ENCODE results near the gene CEBPZOS.
"Not testable (repeated sequence)": the region's sequence is repeated elsewhere in the genome, so short reads cannot be mapped to it uniquely, and the experiment has no call there.

The CEBPZOS gene

DNA sequence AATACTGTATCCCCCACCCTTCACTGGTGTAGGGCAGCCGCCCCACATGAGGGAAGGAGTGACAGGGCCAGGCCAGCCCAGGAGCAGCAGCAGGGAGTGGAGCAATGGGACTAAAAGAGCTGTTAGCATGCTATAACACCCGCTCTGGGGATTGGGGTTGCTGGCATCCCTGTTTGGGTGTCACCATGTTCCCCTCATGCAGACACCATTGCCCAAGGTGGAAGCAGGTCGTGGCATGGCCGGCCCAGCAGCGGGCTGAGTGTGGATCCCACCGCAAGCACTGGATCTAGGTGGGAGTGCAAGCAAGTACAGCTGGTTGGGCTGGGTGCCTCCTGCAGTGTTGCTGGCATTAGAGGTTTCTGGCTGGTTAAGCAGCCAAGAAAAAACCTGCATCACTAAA is 4.5 kb upstream of the CEBPZOS start:
- no peak for DNase-seq

DNA sequence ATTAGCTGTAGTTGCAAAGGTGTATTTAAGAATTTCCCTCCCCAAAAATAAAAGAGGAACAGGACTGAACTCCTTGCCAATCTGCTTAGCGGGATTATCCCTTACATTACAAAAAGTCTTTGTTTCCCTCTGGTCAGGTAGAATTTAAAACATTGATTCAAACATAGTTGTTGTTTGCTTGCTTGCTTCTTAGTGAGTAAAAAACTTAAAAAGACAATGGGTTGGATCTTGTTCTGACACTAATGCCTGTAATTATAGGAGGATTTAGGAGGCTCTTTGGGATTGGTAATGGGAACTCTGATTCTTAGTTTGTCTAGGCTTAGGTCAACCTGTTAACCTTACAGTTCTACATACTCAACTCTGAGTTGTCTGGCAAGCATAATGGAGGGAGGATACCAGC is 3.7 kb upstream of the CEBPZOS start:
- DNase-seq: no peak

DNA sequence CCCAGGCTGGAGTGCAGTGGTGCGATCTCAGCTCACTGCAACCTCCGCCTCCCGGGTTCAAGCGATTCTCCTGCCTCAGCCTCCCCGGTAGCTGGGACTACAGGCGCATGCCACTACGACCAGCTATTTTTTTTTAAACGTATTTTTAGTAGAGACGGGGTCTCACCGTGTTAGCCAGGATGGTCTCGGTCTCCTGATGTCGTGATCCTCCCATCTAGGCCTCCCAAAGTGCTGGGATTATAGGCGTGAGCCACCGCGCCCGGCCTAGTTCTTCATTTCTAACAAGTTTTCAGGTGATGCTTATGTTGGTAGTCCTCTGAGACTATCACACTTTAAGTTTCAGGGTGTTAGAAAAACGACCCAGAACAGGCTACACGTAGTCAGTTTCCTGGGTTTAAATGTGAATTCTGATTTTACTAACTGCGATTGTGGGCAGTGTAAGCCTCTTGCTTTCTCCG is 405 bp upstream of the CEBPZOS start:
- not testable (repeated sequence) for DNase-seq

DNA sequence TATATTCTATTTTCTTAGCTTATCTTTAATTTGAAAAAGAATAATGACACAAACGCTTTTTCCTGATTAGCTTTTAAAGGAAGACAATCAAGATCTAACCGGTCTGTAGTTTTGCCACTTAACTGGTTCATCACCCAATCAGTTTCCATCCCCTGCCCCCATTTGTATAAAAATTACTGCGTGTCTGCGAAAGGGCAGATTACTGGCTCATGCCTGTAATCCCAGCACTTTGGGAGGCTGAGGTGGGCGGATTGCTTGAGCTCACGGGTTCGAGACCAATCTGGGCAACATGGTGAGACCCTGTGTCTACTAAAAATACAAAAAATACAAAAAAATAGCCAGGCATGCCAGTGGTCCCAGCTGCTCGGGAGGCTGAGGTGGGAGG is 2.4 kb downstream of the CEBPZOS start:
- DNase-seq: no peak

DNA sequence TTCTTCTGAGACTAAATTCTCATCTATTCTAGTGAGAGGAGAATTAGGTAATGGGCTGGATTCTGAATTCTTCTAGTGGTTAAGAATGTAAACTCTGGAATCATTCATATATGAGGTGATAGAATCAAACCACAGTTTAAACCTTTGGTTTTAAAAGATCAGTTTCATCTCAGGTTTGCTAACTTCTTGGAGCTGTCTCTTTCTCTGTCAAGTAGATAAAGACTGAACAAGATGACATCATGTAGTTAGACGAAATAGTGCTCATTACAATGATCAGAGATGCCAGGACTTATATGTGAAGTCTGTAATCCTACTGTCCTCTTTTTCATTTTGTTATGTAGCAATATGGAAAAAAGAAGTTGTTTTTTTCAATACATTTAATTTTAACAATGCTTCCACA is 4.9 kb downstream of the CEBPZOS start:
- DNase-seq: no peak

DNA sequence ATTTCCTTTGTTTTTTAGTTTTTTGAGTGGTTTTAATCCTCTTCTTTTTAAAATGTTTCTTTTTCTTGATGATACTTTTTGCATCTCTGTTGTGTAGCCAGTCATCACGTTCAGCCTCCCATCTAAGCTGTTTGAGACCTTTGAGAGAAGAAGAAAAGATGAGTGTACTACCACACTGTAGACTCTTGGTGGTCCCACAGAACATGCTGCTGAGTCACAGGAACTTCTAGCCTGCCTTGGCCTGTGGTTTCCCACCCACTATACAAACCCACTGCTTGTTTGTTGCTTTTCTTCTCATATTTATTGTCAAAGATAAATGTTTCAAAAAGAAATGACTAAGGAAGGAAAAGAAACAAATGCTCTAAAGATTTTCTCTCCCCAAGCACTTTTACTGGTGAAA is 5.5 kb downstream of the CEBPZOS start:
- no peak for DNase-seq

DNA sequence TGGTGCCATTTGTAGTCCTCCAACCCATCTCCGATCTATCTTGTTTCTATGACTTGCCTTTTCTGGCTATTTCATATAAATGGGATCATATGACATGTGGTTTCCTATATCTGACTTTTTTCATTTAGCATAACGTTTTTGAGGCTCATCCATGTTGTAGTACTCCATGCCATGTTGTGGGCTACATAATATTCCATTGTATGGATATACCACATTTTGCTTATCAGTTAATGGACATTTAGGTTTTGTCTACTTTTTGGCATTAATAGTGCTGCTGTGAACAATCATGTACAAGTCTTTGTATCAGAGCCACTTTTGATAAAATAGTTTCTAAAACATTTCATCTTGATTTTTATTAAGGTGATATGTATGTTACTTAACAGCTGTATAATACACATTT is 7.4 kb downstream of the CEBPZOS start:
- no peak for DNase-seq

DNA sequence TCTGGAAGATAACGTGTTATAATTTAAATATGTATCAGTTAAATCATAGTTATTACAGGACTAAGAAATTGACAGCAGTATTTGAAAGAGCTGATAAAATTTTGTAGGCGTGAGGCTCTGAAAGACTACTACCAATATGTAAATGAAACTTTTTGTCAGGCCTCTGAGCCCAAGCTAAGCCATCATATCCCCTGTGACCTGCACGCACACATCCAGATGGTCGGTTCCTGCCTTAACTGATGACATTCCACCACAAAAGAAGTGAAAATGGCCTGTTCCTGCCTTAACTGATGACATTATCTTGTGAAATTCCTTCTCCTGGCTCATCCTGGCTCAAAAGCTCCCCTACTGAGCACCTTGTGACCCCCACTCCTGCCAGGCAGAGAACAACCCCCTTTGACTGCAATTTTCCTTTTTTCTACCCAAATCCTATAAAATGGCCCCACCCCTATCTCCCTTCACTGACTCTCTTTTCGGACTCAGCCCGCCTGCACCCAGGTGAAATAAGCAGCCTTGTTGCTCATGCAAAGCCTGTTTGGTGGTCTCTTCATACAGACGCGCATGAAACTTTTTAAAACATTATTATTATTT is 8.9 kb downstream of the CEBPZOS start:
- DNase-seq: not testable (repeated sequence)

DNA sequence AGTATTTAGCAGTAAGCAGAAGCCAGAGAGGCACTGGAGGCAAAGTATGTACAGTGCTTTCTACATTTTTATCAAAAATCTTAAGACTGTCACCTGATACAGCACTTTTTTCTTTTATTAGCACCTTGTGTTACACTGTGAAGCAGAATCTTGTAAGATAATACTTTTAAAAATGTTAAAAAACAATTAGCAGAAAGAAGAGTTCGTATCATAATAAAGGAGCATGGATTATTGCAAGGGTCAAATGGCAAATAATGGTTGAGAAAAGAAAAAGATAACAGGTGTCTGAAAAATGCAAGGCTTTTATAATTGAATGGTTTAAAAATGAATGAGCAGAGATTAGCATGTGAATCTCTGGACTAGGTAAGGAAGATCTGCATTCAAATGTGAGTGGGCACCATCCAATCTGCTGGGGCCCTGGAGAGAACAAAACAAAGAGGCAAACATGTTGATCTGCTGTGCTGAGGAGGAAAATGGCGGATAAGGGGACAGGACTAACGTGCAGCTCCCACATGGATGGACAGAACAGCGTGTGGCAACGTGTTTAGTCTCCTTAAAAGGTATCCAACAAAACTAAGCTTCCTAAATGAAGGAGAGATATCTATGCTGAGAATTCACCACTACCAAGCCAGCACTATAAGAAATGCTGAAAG is 9.5 kb downstream of the CEBPZOS start:
- no peak for DNase-seq

DNA sequence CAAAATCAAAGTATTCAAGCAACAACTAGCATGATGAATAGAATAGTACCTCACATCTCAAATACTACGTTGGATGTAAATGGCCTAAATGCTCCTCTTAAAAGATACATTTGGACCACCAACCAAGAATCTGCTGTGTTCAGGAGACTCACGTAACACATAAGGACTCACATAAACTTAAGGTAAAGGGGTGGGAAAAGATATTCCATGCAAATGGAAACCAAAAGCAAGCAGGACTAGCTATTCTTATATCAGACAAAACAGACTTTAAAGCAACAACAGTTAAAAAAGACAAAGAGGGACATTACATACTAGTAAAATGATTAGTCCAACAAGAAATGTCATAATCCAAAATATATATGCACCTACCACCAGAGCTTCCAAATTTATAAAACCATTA is 10.5 kb downstream of the CEBPZOS start:
- DNase-seq: not testable (repeated sequence)

DNA sequence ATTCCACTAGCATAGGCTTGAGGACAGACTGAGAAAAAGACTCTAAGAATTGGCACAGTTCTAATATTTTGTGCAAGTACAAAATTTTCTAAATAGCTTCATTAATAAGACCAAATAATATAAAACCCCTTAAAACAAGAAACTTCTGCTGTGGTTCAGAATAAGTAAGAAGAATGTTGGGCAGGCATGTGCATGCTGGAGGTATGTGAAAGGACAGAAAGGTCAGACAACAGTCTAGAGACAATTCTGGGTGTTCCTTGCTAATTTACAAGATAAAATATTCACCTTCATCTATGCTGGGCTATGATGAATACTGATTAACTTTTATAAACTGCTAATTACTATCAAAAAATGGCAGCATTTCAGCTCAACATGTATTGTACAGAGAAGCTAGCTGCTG is 14.9 kb downstream of the CEBPZOS start:
- no peak for DNase-seq

DNA sequence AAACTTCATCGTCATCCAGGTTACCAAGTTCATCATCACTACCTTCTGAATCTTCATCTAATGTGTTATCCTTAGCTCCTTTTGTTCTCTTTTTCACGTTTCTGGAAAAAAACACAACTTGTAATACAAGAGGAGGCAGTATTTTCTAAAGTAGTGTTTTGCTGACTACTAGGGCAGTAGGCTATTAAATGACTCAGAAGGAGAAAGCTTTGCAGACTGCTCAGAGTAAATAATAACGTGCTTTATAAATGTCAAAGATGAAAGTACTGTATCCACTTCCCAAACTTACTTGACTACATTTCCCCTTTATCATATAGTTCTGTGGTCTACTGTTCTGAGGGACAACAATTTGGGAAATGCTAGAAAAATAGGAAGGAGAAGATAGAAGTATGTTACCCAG is 15.6 kb downstream of the CEBPZOS start:
- DNase-seq: no peak

DNA sequence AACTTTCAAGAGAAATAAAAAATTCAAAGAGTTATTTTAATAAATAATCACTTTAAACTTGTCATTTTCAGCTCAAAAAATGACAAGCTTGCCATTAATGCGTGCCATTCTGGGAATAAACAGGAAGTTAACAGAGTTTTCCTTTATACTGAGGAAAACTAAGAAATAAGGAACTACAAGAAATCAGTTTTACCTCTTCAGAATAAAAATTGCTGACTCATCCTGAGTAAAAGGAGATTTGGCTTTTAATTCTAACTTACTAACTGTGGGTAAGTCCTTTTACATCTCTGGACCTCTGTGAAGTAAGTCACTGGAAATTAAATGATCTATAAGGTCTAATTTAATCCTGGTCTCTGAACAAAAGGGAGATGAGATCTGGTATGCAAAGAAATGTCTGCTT is 19.0 kb downstream of the CEBPZOS start:
- DNase-seq: no peak

DNA sequence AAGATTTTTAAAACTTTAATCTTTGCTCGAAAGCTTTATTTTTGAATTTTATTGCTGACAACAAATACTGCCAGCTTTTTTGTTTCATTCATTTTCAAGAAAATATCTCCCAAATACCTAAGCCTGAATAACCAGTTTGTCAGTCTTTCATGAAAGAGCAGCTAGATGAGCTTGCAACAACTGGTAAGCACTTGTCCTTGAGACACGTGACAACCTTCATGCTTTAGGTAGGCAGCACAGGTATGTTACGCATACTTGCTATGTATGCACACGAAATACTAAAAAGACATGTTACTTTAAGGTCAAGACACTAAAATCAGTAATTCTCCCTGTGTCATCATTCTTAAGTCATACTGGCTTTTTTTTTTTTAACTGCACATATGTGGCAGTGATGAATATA is 22.8 kb downstream of the CEBPZOS start:
- no peak for DNase-seq

DNA sequence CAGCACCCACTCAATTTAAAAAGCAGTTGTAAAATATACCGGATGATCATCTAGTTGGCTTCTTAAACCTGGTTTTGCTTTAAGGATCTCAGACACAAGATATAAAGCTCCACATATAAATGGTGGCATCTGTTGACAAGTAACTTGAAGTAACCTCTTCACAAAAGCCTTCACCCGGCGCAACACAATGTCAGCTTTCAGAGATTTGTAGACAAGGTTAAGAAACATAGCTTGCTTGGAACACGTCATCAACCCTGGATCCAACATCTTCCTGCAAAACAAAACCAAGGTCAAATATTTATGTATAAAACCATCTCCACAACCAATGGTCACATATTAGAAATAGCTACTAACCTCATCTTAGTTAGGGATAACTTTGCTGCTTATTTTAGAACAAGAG is 26.8 kb downstream of the CEBPZOS start:
- DNase-seq: no peak

DNA sequence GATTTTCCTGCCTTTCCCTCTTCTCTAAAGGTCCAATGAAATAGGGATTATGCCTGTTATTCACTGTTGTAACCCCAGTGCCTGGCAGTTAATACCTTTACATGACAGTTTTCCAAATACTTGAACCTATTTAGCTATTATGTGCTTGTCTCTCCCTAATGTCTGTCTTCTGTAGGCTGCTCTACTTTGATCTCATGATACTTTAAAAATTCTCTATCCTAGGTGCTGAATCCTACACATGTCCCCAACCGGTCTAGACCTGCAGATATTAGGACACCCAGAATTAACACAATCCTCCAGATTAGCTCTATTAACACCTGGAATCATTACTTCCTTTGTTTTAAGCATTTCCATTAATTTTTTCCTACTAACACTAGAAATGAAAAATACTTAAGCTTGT is 27.8 kb downstream of the CEBPZOS start:
- DNase-seq: no peak

DNA sequence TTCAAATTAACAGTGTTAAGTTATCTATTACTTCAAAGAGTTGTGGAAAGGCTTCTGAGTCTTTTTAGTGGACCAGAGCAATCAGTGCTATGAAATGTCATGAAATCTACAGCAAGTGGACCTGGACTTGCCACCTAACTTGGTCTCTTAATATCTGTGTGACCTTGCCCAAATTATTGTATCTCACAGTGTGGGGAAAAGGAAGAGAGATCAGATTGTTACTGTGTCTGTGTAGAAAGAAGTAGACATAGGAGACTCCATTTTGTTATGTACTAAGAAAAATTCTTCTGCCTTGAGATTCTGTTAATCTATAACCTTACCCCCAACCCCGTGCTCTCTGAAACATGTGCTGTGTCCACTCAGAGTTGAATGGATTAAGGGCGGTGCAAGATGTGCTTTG is 28.8 kb downstream of the CEBPZOS start:
- not testable (repeated sequence) for DNase-seq

DNA sequence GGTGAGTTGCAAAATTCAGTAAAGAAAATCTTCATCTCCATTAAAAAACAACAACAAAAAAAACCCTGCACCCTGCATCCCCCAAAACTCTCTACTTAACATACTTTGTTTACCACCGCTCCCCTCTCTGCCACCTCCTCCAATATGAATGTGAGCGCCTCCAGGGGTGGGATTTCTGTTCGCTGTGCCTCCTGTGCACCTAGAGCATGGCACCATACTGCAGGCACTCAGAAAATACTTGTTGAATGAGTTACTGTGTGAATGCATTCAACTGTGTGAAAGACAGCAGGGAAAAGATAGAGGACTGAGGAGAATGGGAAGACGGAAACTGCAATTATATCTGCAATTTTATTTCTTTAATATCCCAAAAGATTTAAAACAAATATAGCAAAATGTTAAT is 30.6 kb downstream of the CEBPZOS start:
- DNase-seq: no peak

DNA sequence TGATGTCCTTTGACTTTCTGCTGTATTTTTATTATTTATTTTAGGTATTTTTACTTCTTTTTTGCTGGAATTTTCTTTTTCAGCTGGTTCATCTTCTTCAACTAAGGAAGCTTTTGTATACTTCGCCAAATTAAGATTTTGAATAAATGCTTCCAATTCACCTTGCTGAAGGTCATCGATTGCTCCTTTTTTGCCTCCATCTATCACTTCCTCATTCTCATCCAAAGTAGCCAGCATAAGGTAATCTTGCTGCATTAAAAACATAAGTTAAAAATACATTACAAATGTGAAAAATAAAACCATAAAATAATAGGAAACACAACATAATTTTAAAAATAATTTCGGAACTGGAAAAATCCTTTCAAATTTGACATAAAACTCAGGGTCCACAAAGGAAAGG is 32.5 kb downstream of the CEBPZOS start:
- DNase-seq: no peak

DNA sequence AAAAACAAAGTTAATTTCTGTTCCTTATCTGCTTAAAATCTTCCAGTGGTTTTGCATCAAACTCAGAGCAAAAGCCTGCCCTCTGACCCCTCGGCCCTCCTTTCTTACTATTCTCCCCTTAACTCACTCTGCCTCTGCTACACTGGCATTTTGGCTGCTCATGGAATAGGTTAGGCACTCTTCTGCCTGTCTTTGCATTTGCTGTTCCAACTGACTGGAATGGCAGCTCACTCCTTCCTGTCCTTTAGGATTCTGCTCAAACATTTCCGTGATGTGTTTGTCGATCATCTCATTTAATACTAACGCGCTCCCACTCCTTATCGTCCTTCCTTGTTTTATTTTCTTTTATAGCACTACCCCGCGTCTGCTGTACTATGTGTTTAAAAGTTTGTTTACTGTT is 34.3 kb downstream of the CEBPZOS start:
- DNase-seq: no peak

DNA sequence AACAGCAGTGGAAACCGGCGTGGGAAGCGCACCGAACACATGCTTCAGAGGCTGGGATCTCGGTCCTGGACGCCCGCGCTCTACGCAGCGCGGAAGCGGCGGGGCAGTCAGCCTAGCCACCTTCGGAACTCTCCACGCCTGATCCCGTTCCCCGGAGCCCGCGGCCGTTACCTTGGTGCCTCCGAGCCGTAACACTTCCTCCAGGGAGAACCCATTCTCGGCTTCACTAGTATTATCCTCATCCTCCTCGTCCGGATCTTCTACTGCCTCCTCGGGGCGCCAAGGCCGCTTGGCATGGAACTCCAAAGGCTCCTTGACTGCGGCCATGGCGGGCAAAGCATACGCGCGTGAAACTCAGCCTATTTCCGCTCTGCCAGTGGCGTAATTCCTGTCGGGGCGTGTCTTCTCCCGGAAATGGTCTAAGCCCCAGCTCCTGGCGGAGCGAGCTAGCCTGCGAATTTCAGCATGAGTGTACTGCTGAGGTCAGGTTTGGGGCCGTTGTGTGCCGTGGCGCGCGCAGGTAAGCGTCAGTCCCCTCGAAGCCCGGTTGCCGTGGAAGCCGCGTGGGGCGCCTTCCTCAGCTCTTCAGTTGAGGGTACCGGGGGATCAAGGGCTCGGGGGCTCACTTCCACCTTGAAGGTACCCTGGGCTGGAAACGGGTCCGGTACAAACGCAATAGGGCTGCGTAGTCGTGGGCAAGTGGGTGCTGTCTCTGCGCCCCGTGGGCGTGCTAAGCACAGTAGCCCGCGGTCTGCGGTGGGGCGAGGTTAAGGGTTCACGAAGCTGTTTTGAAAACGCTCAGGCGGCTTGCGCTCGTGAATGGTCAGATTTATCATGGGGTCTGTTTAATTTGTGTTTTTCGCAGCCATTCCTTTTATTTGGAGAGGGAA is 35.2 kb downstream of the CEBPZOS start, which contains the start of the genes CEBPZ and NDUFAF7:
CEBPZ (minus strand) TSS at position 356 of the 890 bp plus-strand sequence; CDS start at position 327, 29 bp downstream.
NDUFAF7 (plus strand) TSS at position 418 of the 890 bp plus-strand sequence; CDS start at position 466, 48 bp downstream.
- peak; percentile 83 for DNase-seq

DNA sequence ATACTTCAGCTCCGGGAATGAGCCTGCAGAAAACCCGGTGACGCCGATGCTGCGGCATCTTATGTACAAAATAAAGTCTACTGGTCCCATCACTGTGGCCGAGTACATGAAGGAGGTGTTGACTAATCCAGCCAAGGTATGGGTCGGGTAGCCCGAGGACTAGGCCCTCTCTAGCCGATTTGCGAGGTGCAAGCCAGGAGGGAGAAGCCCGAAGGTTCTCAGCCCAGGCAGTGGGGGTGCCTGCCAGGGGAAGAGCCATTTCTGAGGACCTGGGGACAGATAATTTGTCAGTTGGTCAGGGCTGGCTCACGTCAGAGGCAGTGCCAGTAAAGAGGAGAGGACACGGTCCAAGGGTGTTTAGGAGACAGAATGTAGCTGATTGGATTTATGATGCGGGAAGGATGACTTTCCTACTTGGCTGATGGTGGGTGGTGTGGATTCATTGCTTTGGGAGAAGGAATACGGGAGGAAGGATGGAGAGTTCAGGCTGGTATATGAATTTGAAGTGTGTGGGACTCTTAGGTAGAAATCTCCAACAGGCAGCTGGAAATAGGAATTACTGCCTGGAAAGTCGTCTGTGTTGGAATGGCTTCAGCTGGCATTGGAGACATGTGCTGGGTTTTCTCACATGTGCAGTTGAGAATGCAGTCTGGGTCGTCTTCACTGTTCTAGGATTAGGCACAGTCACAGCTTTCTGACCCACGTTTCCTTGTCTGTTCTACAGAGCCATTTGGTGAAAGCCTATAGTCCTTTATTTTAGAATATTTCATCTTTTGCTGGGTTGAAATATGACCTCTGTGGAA is 36.0 kb downstream of the CEBPZOS start:
- no peak for DNase-seq

DNA sequence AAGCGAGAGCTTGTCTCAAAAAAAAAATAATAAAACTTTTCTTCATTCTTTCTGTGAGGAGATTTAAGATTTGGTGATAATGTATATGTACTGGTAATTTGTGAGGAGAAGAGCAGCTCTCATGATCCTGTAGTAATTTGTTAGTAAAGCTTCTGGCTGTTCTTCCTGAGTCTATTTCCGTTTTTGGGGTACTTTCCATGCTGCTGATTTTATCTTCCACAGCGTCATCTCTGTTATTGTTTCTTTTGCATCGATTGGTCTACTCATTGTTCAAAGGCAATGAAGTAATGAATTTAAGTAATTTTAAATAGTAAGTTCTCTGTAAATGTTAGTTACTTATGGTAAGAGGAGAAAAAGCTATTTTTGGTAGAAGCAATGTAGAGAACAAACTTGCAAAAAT is 47.1 kb downstream of the CEBPZOS start:
- DNase-seq: no peak
